ENCODE results near the gene GLCCI1. TPM values are rescaled to one million over a fixed set of nuclear protein-coding genes. Genes with fewer than 3 reads are reported as not detected.

The GLCCI1 gene
- total RNA-seq, 1 experiment from 2014 or later: 4.6 TPM

DNA sequence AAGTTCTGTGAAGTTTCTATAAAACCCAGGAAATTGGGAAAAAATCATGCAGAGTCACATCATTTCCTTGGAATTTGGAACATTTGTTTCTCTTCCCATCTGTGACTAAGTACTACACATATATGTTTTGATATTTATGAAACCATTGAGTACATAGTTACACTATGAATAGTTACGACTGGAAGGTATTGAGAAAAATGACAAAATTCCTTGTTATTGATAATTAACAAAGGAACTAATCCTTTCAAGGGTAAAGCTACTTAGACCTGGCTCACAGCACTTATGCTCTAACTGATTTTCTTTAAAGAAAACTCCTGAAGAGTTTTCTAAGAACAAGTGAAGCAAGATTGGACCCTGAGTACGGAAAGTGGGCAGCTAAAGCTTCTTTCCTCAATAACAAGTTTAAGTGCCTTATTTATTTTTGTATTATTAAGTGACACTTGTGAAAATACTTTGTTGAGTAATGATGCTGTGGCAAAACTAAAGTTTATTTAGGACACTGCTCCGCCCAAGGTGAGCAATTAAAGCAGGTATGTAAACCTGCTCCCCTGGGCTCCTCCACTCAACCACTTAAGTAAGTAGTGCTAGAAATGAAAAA is 12.0 kb upstream of the GLCCI1 start:
- POLR2A ChIA-PET: no interaction called here
- no peak overlapping the region for H3K4me2 ChIP-seq (ENCODE audit: low read length)
- CTCF ChIA-PET: no interaction called here
- H3K36me3 ChIP-seq (ENCODE audit: control insufficient read depth in 1 of 2, insufficient read depth in 2 of 2, low read length in 2 of 2): no peaks in the 10 kb centered on the region
- H3K27ac ChIP-seq (ENCODE audit: low read depth, low read length): no peak overlapping the region
- no peaks in the 10 kb centered on the region for H4K20me1 ChIP-seq (ENCODE audit: insufficient read depth)
- RAD21 ChIA-PET (ENCODE audit: low non-redundant PET in 1 of 2, low total read pairs in 2 of 2, uncharacterized antibody in 2 of 2, unreplicated experiment in 2 of 2): no interaction called here
- no peaks in the 10 kb centered on the region for H3K9me3 ChIP-seq (ENCODE audit: control insufficient read depth in 1 of 2, insufficient read depth in 1 of 2, low read depth in 1 of 2, low read length in 2 of 2)
- DNase-seq (ENCODE audit: low read depth, low spot score): no peak
- no peak overlapping the region for H2AFZ ChIP-seq (ENCODE audit: low read depth, low read length, poor library complexity, severe bottlenecking)
- H3K27me3 ChIP-seq (ENCODE audit: insufficient read depth, low read length): no peaks in the 10 kb centered on the region
- TF ChIP-seq, protein P1, sequence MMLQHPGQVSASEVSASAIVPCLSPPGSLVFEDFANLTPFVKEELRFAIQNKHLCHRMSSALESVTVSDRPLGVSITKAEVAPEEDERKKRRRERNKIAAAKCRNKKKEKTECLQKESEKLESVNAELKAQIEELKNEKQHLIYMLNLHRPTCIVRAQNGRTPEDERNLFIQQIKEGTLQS (IDR thresholded peaks at IDR 0.05): no peak
- TF ChIP-seq CEBPB (IDR thresholded peaks at IDR 0.05; ENCODE audit: low read depth): no peak
- TF ChIP-seq ELF1 (IDR thresholded peaks at IDR 0.05; ENCODE audit: borderline replicate concordance, low read depth): no peak
- TF ChIP-seq, protein P2, sequence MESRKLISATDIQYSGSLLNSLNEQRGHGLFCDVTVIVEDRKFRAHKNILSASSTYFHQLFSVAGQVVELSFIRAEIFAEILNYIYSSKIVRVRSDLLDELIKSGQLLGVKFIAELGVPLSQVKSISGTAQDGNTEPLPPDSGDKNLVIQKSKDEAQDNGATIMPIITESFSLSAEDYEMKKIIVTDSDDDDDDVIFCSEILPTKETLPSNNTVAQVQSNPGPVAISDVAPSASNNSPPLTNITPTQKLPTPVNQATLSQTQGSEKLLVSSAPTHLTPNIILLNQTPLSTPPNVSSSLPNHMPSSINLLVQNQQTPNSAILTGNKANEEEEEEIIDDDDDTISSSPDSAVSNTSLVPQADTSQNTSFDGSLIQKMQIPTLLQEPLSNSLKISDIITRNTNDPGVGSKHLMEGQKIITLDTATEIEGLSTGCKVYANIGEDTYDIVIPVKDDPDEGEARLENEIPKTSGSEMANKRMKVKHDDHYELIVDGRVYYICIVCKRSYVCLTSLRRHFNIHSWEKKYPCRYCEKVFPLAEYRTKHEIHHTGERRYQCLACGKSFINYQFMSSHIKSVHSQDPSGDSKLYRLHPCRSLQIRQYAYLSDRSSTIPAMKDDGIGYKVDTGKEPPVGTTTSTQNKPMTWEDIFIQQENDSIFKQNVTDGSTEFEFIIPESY (IDR thresholded peaks at IDR 0.05; ENCODE audit: extremely low read depth, insufficient replicate concordance, low read length): no peak
- TF ChIP-seq, protein P3, sequence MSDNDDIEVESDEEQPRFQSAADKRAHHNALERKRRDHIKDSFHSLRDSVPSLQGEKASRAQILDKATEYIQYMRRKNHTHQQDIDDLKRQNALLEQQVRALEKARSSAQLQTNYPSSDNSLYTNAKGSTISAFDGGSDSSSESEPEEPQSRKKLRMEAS (IDR thresholded peaks at IDR 0.05): no peak
- no peak for TF ChIP-seq SP1 (IDR thresholded peaks at IDR 0.05; ENCODE audit: low read depth)
- TF ChIP-seq POLR2AphosphoS5 (IDR thresholded peaks at IDR 0.05; ENCODE audit: low read depth, low read length): no peak
- no peak for TF ChIP-seq EZH2phosphoT487 (IDR thresholded peaks at IDR 0.05; ENCODE audit: borderline replicate concordance)
- no peak for TF ChIP-seq SIN3A (IDR thresholded peaks at IDR 0.05; ENCODE audit: low read depth)
- no peak for TF ChIP-seq EZH2 (IDR thresholded peaks at IDR 0.05)
- BruUV-seq (replicated peaks): no TSS peak
- no peaks in the 10 kb centered on the region for H3K79me2 ChIP-seq (ENCODE audit: insufficient read depth, low read length)
- 0 out of 4 replicates have a peak, but pooled peaks cover 0 to 5% of the 10 kb centered on the region in 2 experiments for H3K4me1 ChIP-seq (ENCODE audit: control insufficient read depth in 1 of 2, insufficient read depth in 2 of 2, low read length in 2 of 2)
- no peaks in the 10 kb centered on the region; the same call in 1 of the 2 replicates for H3K9me2 ChIP-seq (ENCODE audit: insufficient read depth)
- ATAC-seq: no peak
- intact Hi-C loops (cut with micrococcal nuclease): no loop called here
- H3K9ac ChIP-seq (ENCODE audit: low read length): no peak overlapping the region
- no peak overlapping the region for H3K4me3 ChIP-seq (replicated peaks in 1 of 2; ENCODE audit: low read depth in 1 of 2, low read length in 2 of 2)

Data from HCT116 (cell line).